Activated CD4-positive, alpha-beta memory T cell treated with anti-CD3 and anti-CD28 coated beads for 36 hours (primary cell): Measurements from ENCODE around the gene PNMA8A. TPM values are rescaled to one million over a fixed set of nuclear protein-coding genes. Genes with fewer than 3 reads are reported as not detected.

Experiments
- CTCF ChIA-PET: fragments of 350-600 bp; sonication (Branson Sonifier 250); formaldehyde crosslinking; loops from one replicate; lab custom pipeline; 2021; ENCODE audit warnings: antibody characterized with exemption, inconsistent platforms; lab: Charles Lee
- POLR2A ChIA-PET: fragments of 350-600 bp; sonication (Branson Sonifier 250); formaldehyde crosslinking; loops from one replicate; lab custom pipeline; 2021; ENCODE audit warnings: antibody characterized with exemption; lab: Charles Lee
- DNase-seq: peaks from one replicate; pipeline ENCODE4 v3.0.0-alpha.2; 2020
- H3K27ac Mint-ChIP-seq: one replicate; pipeline ENCODE4 v1.8.0; 2021; ENCODE audit warnings: mixed read lengths
- H3K27me3 Mint-ChIP-seq: one replicate; pipeline ENCODE4 v1.8.0; 2021; ENCODE audit warnings: mixed read lengths
- H3K36me3 Mint-ChIP-seq: one replicate; pipeline ENCODE4 v1.8.0; 2021; ENCODE audit warnings: mixed read lengths
- H3K4me1 Mint-ChIP-seq: one replicate; pipeline ENCODE4 v1.8.0; 2021; ENCODE audit warnings: low read depth, mixed read lengths
- H3K4me3 Mint-ChIP-seq: one replicate; pipeline ENCODE4 v1.8.0; 2021; ENCODE audit warnings: mild to moderate bottlenecking, mixed read lengths
- H3K9me3 Mint-ChIP-seq: one replicate; pipeline ENCODE4 v1.8.0; 2021; ENCODE audit warnings: mixed read lengths
- intact Hi-C: fragments of 100-400 bp; cut with micrococcal nuclease; formaldehyde crosslinking; loops from one replicate; pipeline ENCODE4 v1.15.1; 2023
- total RNA-seq, 2 experiments: library from RNA; stranded (reverse); gene quantifications; one replicate each; pipeline ENCODE4 v1.2.3, GENCODE V29; 2021

Gene PNMA8A, protein sequence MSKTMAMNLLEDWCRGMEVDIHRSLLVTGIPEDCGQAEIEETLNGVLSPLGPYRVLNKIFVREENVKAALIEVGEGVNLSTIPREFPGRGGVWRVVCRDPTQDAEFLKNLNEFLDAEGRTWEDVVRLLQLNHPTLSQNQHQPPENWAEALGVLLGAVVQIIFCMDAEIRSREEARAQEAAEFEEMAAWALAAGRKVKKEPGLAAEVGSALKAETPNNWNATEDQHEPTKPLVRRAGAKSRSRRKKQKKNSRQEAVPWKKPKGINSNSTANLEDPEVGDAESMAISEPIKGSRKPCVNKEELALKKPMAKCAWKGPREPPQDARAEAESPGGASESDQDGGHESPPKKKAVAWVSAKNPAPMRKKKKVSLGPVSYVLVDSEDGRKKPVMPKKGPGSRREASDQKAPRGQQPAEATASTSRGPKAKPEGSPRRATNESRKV
- under 1 TPM; 0.17 to 0.44 TPM for total RNA-seq

DNA sequence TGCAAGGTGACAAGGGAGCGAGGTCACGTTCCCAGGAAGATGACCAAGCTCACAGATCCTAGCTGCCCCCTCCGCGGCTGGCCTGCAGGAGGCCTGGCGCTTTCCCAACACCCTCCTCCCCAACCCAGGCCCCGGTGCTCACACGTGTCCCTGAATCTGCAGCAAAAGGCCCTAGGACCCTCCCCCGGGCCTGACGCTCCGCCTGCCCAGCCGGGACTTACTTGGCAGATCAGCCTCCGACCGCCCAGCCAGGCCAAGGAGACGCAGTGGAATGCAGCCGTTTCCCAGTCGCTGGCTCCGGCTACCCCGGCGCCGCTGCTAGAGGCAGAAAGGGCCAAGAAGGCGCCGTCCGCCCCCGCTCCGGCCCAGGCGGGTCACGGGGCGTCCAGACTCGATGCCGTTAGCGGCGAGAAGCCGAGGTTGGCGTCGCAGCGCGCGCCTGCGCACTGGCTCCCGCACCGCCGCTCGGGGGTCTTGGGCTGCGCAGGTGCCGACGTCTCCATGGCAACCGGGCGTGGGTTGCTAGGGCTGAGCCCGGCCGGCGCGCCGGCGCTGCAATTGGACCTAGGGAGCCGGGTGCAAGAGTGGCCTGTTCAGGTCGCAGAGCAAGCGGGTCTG, at the start of gene PNMA8A:
TSS of gene PNMA8A (minus strand) at position 448 of the 618 bp plus-strand sequence. CDS start 528 bp downstream, outside the sequence.
- no peak within 1 kb of the TSS for H3K27ac Mint-ChIP-seq
- no peak within 1 kb of the TSS for H3K4me3 Mint-ChIP-seq
- peaks cover 22% of the 10 kb centered on the region for H3K4me1 Mint-ChIP-seq
- peaks cover 68% of the 10 kb centered on the region for H3K27me3 Mint-ChIP-seq
- ChIA-PET POLR2A (interaction anchor here (1.1 kb wide), 1 partner anchor 361 kb away, joined by 3 read pairs; no protein-coding TSS in a partner anchor), CTCF (no interaction called here)
- H3K9me3 Mint-ChIP-seq = no peaks in the 10 kb centered on the region
- no peak for DNase-seq
- intact Hi-C loops = no loop called here
- H3K36me3 Mint-ChIP-seq = no peaks in the 10 kb centered on the region

DNA sequence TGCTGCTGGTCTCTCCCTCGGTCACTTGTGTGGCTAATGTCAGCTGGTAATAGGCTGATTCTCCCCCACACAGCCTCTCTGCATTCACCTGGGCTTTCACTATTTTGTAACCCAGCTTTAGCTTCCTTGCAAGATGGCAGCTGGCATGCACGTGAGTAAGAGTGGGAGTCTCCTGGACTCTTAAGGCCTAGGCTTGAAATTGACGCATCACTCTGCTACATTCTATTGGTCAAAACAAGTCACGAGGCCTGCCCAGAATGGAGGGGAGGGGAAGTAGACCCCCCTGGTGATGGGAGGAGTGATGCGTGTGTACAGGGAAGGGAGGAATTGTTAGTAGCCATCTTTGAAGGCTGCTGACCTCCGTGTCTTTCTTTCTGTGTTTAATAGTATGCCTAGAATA, 49.3 kb upstream of the PNMA8A start:
- Mint-ChIP-seq H3K9me3 (peaks cover 10% of the 10 kb centered on the region), H3K4me3 (no peak overlapping the region), H3K27ac (peak overlapping the region; percentile 54), H3K4me1 (peaks cover 45% of the 10 kb centered on the region), H3K27me3 (no peaks in the 10 kb centered on the region), H3K36me3 (peaks cover 4% of the 10 kb centered on the region)
- DNase-seq = no peak
- intact Hi-C loops = loop anchor here (10.0 kb wide), 1 partner anchor 224 kb away; the partner anchor contains the start of genes FKRP and STRN4
- ChIA-PET POLR2A (no interaction called here), CTCF (interaction anchor here (0.9 to 3.1 kb wide), 3 partner anchors 9 to 240 kb away, joined by 3 to 14 read pairs (median 4); no protein-coding TSS in a partner anchor)

DNA sequence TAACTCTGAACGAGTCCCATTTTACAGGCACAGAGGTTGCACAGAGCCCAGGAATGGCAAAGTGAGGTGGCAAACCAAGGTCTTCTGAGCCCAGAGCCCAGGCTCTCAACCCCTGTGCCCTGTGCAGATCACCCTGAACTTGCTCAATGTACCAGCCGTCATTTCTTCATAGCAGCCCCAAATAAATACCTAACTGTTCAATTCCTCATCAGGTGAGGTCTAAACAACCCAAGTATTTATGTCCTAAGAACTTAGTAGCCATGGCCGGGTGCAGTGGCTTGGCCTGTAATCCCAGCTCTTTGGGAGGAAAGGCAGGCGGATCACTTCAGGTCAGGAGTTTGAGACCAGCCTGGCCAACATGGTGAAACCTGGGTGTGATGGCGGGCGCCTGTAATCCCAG, 46.1 kb upstream of the PNMA8A start:
- DNase-seq = no peak
- H3K9me3 Mint-ChIP-seq = no peaks in the 10 kb centered on the region
- H3K4me1 Mint-ChIP-seq = peaks cover 26% of the 10 kb centered on the region
- intact Hi-C loops = loop anchor here (10.0 kb wide), 1 partner anchor 233 kb away; no protein-coding TSS in a partner anchor
- no peak overlapping the region for H3K27ac Mint-ChIP-seq
- H3K4me3 Mint-ChIP-seq = no peak overlapping the region
- POLR2A ChIA-PET = interaction anchor here (0.6 kb wide), 1 partner anchor 61 kb away, joined by 3 read pairs; no protein-coding TSS in a partner anchor
- peaks cover 11% of the 10 kb centered on the region for H3K27me3 Mint-ChIP-seq
- H3K36me3 Mint-ChIP-seq = no peaks in the 10 kb centered on the region
- CTCF ChIA-PET = interaction anchor here (0.6 to 5.3 kb wide), 10 partner anchors 11 to 631 kb away, joined by 3 to 44 read pairs (median 4); no protein-coding TSS in a partner anchor

DNA sequence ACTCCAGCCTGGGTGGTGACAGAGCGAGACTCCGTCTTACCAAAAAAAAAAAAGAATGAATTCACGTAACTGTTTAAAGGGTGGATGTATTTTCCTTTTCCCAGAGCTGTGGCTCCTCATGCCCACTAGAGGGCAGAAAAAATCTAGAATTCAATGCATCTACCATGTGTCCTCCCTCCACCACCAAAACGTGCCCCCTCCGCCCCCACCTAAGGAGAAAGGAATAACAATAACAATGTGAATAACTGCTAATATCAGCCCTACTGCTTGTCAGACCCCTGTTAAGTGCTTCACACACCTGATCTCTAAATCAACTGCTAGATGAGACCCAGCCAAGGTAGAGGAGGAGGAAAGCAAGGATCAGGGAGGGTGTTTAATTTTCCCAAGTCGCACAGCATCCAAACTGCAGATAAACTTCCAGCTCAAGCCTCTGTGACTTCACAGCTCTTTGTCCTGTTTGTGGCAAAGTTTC, 44.6 kb upstream of the PNMA8A start:
- ChIA-PET CTCF (interaction anchor here (0.5 to 5.3 kb wide), 26 partner anchors 12 to 455 kb away, joined by 3 to 44 read pairs (median 4); partner anchors contain the start of gene DACT3), POLR2A (interaction anchor here (0.7 kb wide), 1 partner anchor 62 kb away, joined by 3 read pairs; no protein-coding TSS in a partner anchor)
- H3K9me3 Mint-ChIP-seq = peaks cover 7% of the 10 kb centered on the region
- peaks cover 17% of the 10 kb centered on the region for H3K27me3 Mint-ChIP-seq
- H3K4me1 Mint-ChIP-seq = peaks cover 20% of the 10 kb centered on the region
- H3K4me3 Mint-ChIP-seq = no peak overlapping the region
- no peaks in the 10 kb centered on the region for H3K36me3 Mint-ChIP-seq
- intact Hi-C loops = loop anchor here (1.0 to 10.0 kb wide), 2 partner anchors 26 to 231 kb away; no protein-coding TSS in a partner anchor
- DNase-seq = peak; percentile 41
- H3K27ac Mint-ChIP-seq = no peak overlapping the region

DNA sequence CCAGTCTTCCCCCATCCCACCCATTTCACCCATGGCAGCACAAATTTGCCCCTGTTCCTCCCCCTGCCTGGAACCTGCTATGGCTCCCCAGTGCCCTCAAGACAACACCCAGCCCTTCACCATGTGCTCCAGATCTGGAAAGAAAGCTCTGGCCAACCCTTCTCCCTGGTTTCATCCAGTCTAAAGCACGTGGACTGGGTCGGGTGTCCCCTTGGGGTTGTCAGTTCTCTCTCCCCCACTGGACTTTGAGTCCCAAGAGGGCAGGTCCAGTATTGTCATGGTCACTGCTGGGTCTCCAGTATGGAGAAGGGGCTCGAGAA, 43.9 kb upstream of the PNMA8A start:
- POLR2A ChIA-PET = no interaction called here
- intact Hi-C loops = loop anchor here (10.0 kb wide), 1 partner anchor 230 kb away; no protein-coding TSS in a partner anchor
- no peak for DNase-seq
- Mint-ChIP-seq H3K36me3 (no peaks in the 10 kb centered on the region), H3K4me3 (no peak overlapping the region), H3K9me3 (peaks cover 8% of the 10 kb centered on the region), H3K4me1 (peaks cover 15% of the 10 kb centered on the region), H3K27me3 (peaks cover 18% of the 10 kb centered on the region), H3K27ac (no peak overlapping the region)
- CTCF ChIA-PET = interaction anchor here (1.0 to 5.3 kb wide), 15 partner anchors 13 to 237 kb away, joined by 3 to 44 read pairs (median 4); no protein-coding TSS in a partner anchor

DNA sequence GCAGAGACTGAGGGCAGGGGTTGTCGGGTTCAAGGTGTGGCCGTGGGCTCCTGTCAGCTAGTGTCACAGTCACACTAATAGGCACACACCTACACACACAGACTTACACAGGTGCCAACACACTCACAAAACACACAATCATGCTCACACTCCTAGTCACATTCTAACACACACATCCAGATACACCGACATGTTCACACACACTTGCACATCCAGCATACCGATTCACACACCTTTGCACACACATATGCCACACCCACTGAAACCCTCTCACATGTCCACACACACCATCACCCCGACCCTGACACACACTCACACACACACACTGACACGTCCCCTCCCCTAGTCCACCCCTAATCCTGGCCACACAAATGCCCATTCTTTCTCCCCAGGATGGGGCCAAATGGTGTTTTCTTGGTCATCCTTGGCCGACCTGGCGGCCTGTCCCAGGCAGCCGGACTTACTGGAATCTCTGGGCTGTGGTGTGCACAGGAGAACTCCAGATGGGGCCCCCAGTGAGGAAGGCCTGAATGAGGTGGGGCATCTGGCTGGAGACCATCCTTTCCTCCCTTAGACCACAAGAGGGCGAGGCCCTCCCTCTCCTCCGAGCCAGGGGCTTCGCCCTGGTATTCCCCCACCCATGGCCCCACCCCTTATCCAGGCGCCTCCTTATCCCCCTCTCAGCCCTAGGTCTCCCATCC, 43.4 kb upstream of the PNMA8A start:
- CTCF ChIA-PET = interaction anchor here (0.6 to 5.3 kb wide), 17 partner anchors 9 to 290 kb away, joined by 3 to 44 read pairs (median 4); partner anchors contain the start of genes DACT3 and PPP5C
- Mint-ChIP-seq H3K36me3 (no peaks in the 10 kb centered on the region), H3K4me1 (peaks cover 11% of the 10 kb centered on the region), H3K27me3 (peaks cover 18% of the 10 kb centered on the region), H3K27ac (no peak overlapping the region), H3K9me3 (peaks cover 8% of the 10 kb centered on the region), H3K4me3 (no peak overlapping the region)
- POLR2A ChIA-PET = no interaction called here
- intact Hi-C loops = loop anchor here (10.0 kb wide), 1 partner anchor 230 kb away; no protein-coding TSS in a partner anchor
- DNase-seq = no peak

DNA sequence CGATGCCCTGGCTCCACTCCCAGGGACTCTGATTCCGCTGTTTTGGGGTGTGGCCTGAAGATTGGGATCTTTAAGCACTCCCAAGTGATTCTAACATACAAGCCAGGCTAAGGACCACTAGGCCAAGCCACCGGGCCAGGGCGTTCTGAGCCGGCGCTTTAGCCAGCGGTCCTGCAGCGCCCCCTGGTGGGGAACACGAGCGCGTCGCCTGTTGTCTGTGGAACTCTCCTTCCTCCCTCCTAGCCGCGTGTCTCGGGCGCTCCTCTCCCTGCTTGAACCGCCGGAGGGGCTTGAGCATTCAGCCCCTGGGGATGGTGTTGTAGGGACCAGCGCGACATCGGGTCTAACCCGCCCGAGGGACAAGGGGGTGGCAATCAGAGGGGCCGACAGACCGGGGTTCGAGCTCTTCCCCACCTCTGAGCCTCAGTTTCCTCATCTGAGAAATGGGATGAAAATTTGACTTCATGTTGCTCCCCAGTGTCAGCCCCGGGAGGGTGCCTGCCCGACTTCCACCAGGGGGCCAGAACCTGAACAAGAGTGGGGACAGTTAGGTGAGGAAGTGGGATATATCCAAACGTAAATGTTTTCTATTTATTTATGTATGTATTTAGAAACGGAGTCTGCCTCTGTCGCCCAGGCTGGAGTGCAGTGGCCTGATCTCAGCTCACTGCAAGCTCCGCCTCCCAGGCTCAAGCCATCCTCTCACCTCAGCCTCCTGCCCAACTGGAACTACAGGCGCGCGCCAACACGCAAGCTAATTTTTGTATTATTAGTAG, 42.3 kb upstream of the PNMA8A start:
- ChIA-PET CTCF (interaction anchor here (0.6 to 5.3 kb wide), 21 partner anchors 9 to 242 kb away, joined by 3 to 44 read pairs (median 4); partner anchors contain the start of genes DACT3, PNMA8B and PPP5C), POLR2A (no interaction called here)
- intact Hi-C loops = loop anchor here (1.0 to 10.0 kb wide), 3 partner anchors 24 to 229 kb away; no protein-coding TSS in a partner anchor
- H3K4me3 Mint-ChIP-seq = no peak overlapping the region
- H3K27ac Mint-ChIP-seq = no peak overlapping the region
- no peaks in the 10 kb centered on the region for H3K36me3 Mint-ChIP-seq
- peaks cover 8% of the 10 kb centered on the region for H3K9me3 Mint-ChIP-seq
- H3K27me3 Mint-ChIP-seq = peaks cover 19% of the 10 kb centered on the region
- peak; percentile 83 for DNase-seq
- peaks cover 7% of the 10 kb centered on the region for H3K4me1 Mint-ChIP-seq

DNA sequence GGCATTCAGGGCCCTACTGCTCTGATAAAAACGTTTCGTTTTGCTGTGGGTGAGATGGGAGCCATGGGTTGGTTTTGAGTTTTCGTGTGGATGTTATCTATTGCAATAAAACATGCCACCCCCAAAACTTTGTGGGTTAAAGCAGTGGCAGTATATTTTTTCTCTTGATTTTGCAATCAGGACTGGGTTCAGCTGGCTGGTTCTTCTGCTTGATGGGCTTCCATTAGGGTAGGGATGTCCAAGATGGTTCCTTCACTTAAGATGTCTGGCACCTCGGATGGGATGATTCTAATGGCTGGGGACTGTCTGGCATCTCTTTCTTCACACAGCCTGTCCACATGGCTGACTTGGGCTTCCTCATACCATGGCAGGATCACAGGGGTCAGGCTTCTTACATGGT, 39.9 kb upstream of the PNMA8A start:
- no peaks in the 10 kb centered on the region for H3K36me3 Mint-ChIP-seq
- no peak for DNase-seq
- H3K9me3 Mint-ChIP-seq = peaks cover 8% of the 10 kb centered on the region
- H3K4me3 Mint-ChIP-seq = no peak overlapping the region
- H3K27ac Mint-ChIP-seq = no peak overlapping the region
- H3K4me1 Mint-ChIP-seq = peaks cover 7% of the 10 kb centered on the region
- ChIA-PET CTCF (interaction anchor here (1.4 to 3.6 kb wide), 7 partner anchors 22 to 231 kb away, joined by 3 to 35 read pairs (median 7); no protein-coding TSS in a partner anchor), POLR2A (no interaction called here)
- H3K27me3 Mint-ChIP-seq = peaks cover 24% of the 10 kb centered on the region
- intact Hi-C loops = loop anchor here (10.0 kb wide), 1 partner anchor 226 kb away; no protein-coding TSS in a partner anchor

DNA sequence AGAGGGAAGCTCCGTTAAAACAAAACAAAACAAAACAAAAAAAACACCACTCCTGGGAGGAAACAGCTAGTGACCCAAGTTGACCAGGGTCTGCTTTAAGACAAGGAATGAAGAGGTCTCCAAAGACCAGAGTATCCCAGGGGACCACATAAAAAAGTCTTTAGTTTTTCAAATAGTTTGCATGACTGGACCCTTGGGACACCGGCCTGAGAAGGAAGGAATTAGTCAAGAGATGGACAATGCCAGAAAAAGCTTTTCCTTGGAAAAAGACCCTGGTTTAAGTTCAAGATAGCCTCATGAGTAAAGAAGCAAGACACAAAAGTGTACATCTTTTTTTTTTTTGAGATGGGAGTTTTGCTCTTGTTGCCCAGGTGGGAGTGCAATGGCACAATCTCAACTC, 36.8 kb upstream of the PNMA8A start:
- Mint-ChIP-seq H3K27me3 (peaks cover 16% of the 10 kb centered on the region), H3K9me3 (peaks cover 8% of the 10 kb centered on the region), H3K4me3 (no peak overlapping the region), H3K27ac (no peak overlapping the region), H3K4me1 (no peaks in the 10 kb centered on the region), H3K36me3 (no peaks in the 10 kb centered on the region)
- CTCF ChIA-PET = interaction anchor here (0.8 to 1.4 kb wide), 2 partner anchors 18 to 112 kb away, joined by 3 to 5 read pairs; no protein-coding TSS in a partner anchor
- intact Hi-C loops = no loop called here
- POLR2A ChIA-PET = no interaction called here
- no peak for DNase-seq

DNA sequence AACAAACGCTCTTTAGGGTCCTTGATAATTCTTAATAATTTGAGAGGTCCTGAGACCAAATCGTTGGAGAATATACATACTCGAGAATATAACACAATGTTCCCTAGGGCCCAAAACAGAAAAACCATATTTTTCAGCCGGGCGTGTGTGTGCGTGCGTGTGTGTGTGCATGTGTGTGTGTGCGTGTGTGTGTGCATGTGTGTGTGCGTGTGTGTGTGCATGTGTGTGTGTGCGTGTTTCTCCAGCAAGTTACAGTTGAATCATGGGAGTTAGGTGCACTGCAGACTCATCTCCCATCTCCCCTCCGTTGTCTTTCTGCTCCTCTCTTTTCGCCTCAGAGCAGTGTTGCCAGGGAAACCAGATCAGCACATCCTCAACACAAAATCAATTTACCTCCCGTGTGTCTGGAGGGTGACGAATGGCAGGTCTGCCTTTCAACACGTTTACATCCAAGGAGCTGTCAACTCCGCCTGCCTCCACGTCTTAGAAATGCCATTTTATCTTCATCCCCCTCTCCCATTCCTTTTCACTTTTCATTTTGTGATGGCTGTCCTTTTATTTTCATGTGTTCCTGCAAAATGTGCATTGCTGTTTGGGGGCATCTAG, 32.6 kb upstream of the PNMA8A start:
- Mint-ChIP-seq H3K36me3 (no peaks in the 10 kb centered on the region), H3K4me3 (no peak overlapping the region), H3K4me1 (no peaks in the 10 kb centered on the region), H3K27me3 (peaks cover 16% of the 10 kb centered on the region), H3K9me3 (no peaks in the 10 kb centered on the region), H3K27ac (no peak overlapping the region)
- DNase-seq = no peak
- CTCF ChIA-PET = interaction anchor here (0.8 to 1.1 kb wide), 3 partner anchors 10 to 109 kb away, joined by 3 to 5 read pairs (median 3); no protein-coding TSS in a partner anchor
- intact Hi-C loops = no loop called here
- POLR2A ChIA-PET = no interaction called here
